ENCODE results near the gene NELFA.

DNA sequence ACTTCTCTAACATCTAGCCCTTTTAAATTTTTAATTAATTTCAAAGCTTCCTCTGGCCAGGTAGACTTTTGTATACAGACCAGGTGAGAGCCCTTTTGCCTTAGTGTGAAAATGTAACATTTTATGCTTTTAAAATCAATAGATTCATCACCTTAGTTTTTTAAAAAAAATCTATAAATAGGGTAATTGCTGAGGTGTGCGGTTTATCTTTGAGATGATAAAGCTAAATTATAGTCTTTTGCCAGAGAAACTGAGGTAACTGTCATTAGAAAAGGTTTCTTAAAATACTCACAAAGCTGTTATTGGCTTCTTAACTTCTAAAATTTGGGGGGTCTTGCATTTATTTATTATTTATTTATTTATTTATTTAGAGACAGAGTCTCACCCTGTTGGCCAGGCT lies 62.9 kb downstream of the NELFA start:
- TF ChIP-seq, protein P1, sequence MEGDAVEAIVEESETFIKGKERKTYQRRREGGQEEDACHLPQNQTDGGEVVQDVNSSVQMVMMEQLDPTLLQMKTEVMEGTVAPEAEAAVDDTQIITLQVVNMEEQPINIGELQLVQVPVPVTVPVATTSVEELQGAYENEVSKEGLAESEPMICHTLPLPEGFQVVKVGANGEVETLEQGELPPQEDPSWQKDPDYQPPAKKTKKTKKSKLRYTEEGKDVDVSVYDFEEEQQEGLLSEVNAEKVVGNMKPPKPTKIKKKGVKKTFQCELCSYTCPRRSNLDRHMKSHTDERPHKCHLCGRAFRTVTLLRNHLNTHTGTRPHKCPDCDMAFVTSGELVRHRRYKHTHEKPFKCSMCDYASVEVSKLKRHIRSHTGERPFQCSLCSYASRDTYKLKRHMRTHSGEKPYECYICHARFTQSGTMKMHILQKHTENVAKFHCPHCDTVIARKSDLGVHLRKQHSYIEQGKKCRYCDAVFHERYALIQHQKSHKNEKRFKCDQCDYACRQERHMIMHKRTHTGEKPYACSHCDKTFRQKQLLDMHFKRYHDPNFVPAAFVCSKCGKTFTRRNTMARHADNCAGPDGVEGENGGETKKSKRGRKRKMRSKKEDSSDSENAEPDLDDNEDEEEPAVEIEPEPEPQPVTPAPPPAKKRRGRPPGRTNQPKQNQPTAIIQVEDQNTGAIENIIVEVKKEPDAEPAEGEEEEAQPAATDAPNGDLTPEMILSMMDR (IDR thresholded peaks at IDR 0.05), result no peak
- no peak for TF ChIP-seq POLR2A (IDR thresholded peaks at IDR 0.05)
